Naive B cell (primary cell): ENCODE measurements around the gene EPB41L2. TPM values are rescaled to one million over a fixed set of nuclear protein-coding genes. Genes with fewer than 3 reads are reported as not detected.
"Not testable (repeated sequence)": the region's sequence is repeated elsewhere in the genome, so short reads cannot be mapped to it uniquely, and the experiment has no call there.

Experiments
- ATAC-seq, 2 donors: fragments of 150-1000 bp; cut with Tn5 transposase; 2 replicates each; pipeline ENCODE4 v1.10.0; 2021; ENCODE audit warnings: low read depth in 2 of 2, mild to moderate bottlenecking in 2 of 2, moderate library complexity in 2 of 2
- DNase-seq: peaks from one replicate; pipeline ENCODE4 v3.0.0; 2022
- H3K27ac Mint-ChIP-seq, 6 donors: one replicate each; pipeline ENCODE4 v1.8.0; 2020 to 2022; ENCODE audit warnings: mild to moderate bottlenecking in 6 of 6, mixed read lengths in 6 of 6, moderate library complexity in 5 of 6, inconsistent platforms in 2 of 6
- H3K27me3 Mint-ChIP-seq, 3 donors: one replicate each; pipeline ENCODE4 v1.8.0; 2021 to 2022; ENCODE audit warnings: mixed read lengths in 3 of 3, mild to moderate bottlenecking in 1 of 3
- H3K36me3 Mint-ChIP-seq, 2 donors: one replicate each; pipeline ENCODE4 v1.8.0; 2020 to 2022; ENCODE audit warnings: mixed read lengths in 2 of 2, inconsistent platforms in 1 of 2, mild to moderate bottlenecking in 1 of 2
- H3K4me1 Mint-ChIP-seq, 3 donors: one replicate each; pipeline ENCODE4 v1.8.0; 2020 to 2022; ENCODE audit warnings: mixed read lengths in 3 of 3, inconsistent platforms in 1 of 3, mild to moderate bottlenecking in 1 of 3, moderate library complexity in 1 of 3
- H3K4me3 Mint-ChIP-seq, 8 donors: one replicate each; pipeline ENCODE4 v1.8.0; 2020 to 2022; ENCODE audit warnings: mild to moderate bottlenecking in 8 of 8, mixed read lengths in 8 of 8, moderate library complexity in 8 of 8, inconsistent platforms in 2 of 8
- H3K9me3 Mint-ChIP-seq, 7 donors: one replicate each; pipeline ENCODE4 v1.8.0; 2020 to 2022; ENCODE audit warnings: mixed read lengths in 7 of 7, mild to moderate bottlenecking in 5 of 7, inconsistent platforms in 2 of 7, moderate library complexity in 1 of 7
- polyA plus RNA-seq, 6 donors: library from polyadenylated mRNA; unstranded; fragments of 300-500 nt; fragmentation: Illumina TruSeq; gene quantifications; one replicate each; pipeline ENCODE4 v1.2.3, GENCODE V29; 2021; ENCODE audit warnings: low read depth in 6 of 6

The EPB41L2 gene
- polyA plus RNA-seq, 6 donors from 2014 or later = 10.9 to 51.1 (median 34.0) TPM

GRCh38 chr6:130959951-130960350, 103.1 kb downstream of the EPB41L2 start:
- ATAC-seq (no peak), DNase-seq (no peak)
- Mint-ChIP-seq H3K4me3 (no peak overlapping the region), H3K4me1 (peaks cover 41 to 49% (median 42%) of the 10 kb centered on the region in 3 donors), H3K36me3 (peaks cover 13 to 15% of the 10 kb centered on the region in 2 donors), H3K27me3 (no peaks in the 10 kb centered on the region), H3K27ac (peak overlapping the region in 1 of 6 donors; percentile 69), H3K9me3 (peaks cover 0 to 2% (median 0%) of the 10 kb centered on the region in 7 donors)

- ATAC-seq (no peak), DNase-seq (no peak)
- peaks cover 19 to 24% of the 10 kb centered on the region in 2 donors for H3K36me3 Mint-ChIP-seq
- H3K9me3 Mint-ChIP-seq = peaks cover 0 to 2% (median 0%) of the 10 kb centered on the region in 7 donors
- H3K27ac Mint-ChIP-seq = no peak overlapping the region
- H3K4me3 Mint-ChIP-seq = no peak overlapping the region
- H3K27me3 Mint-ChIP-seq = no peaks in the 10 kb centered on the region
- peaks cover 31 to 41% (median 35%) of the 10 kb centered on the region in 3 donors for H3K4me1 Mint-ChIP-seq
These were observed 104.6 kb downstream of the EPB41L2 start for GRCh38 chr6:130958468-130958867.

- DNase-seq (no peak), ATAC-seq (no peak)
- peaks cover 0 to 5% (median 0%) of the 10 kb centered on the region in 7 donors for H3K9me3 Mint-ChIP-seq
- H3K27ac Mint-ChIP-seq = no peak overlapping the region
- H3K4me3 Mint-ChIP-seq = no peak overlapping the region
- peaks cover 26 to 41% of the 10 kb centered on the region in 2 donors for H3K36me3 Mint-ChIP-seq
- no peaks in the 10 kb centered on the region for H3K27me3 Mint-ChIP-seq
- H3K4me1 Mint-ChIP-seq = peaks cover 9 to 17% (median 12%) of the 10 kb centered on the region in 3 donors
These were observed 107.3 kb downstream of the EPB41L2 start for GRCh38 chr6:130955755-130956154.

GRCh38 chr6:130949553-130949952, 113.5 kb downstream of the EPB41L2 start:
- Mint-ChIP-seq H3K4me1 (peaks cover 15 to 29% (median 19%) of the 10 kb centered on the region in 3 donors), H3K36me3 (peaks cover 8 to 36% of the 10 kb centered on the region in 2 donors), H3K27ac (no peak overlapping the region), H3K9me3 (peaks cover 0 to 5% (median 0%) of the 10 kb centered on the region in 7 donors), H3K4me3 (no peak overlapping the region), H3K27me3 (no peaks in the 10 kb centered on the region)
- DNase-seq (no peak), ATAC-seq (no peak)

- DNase-seq = no peak
- peaks cover 15 to 33% (median 19%) of the 10 kb centered on the region in 3 donors for H3K4me1 Mint-ChIP-seq
- H3K4me3 Mint-ChIP-seq = no peak overlapping the region
- H3K36me3 Mint-ChIP-seq = peaks cover 7 to 38% of the 10 kb centered on the region in 2 donors
- H3K9me3 Mint-ChIP-seq = peaks cover 0 to 4% (median 0%) of the 10 kb centered on the region in 7 donors
- no peak for ATAC-seq
- H3K27me3 Mint-ChIP-seq = no peaks in the 10 kb centered on the region
- no peak overlapping the region for H3K27ac Mint-ChIP-seq
These were observed 115.6 kb downstream of the EPB41L2 start for GRCh38 chr6:130947464-130947863.

- peaks cover 7 to 27% of the 10 kb centered on the region in 2 donors for H3K36me3 Mint-ChIP-seq
- no peak for DNase-seq
- peaks cover 15 to 33% (median 19%) of the 10 kb centered on the region in 3 donors for H3K4me1 Mint-ChIP-seq
- peaks cover 0 to 2% (median 0%) of the 10 kb centered on the region in 7 donors for H3K9me3 Mint-ChIP-seq
- no peaks in the 10 kb centered on the region for H3K27me3 Mint-ChIP-seq
- H3K4me3 Mint-ChIP-seq = peak overlapping the region in 1 of 8 donors; percentile 29
- ATAC-seq = no peak
- H3K27ac Mint-ChIP-seq = no peak overlapping the region
These were observed 117.0 kb downstream of the EPB41L2 start for GRCh38 chr6:130946076-130946475.

GRCh38 chr6:130945401-130945919, 117.6 kb downstream of the EPB41L2 start:
- H3K27me3 Mint-ChIP-seq = no peaks in the 10 kb centered on the region
- ATAC-seq (no peak), DNase-seq (no peak)
- peak overlapping the region in 1 of 8 donors; percentile 29 for H3K4me3 Mint-ChIP-seq
- peaks cover 7 to 27% of the 10 kb centered on the region in 2 donors for H3K36me3 Mint-ChIP-seq
- peaks cover 15 to 33% (median 19%) of the 10 kb centered on the region in 3 donors for H3K4me1 Mint-ChIP-seq
- no peak overlapping the region for H3K27ac Mint-ChIP-seq
- H3K9me3 Mint-ChIP-seq = peaks cover 0 to 2% (median 0%) of the 10 kb centered on the region in 7 donors

- Mint-ChIP-seq H3K27me3 (no peaks in the 10 kb centered on the region), H3K36me3 (peaks cover 7 to 27% of the 10 kb centered on the region in 2 donors), H3K4me1 (peaks cover 15 to 31% (median 19%) of the 10 kb centered on the region in 3 donors), H3K9me3 (peaks cover 0 to 2% (median 0%) of the 10 kb centered on the region in 7 donors), H3K4me3 (no peak overlapping the region), H3K27ac (peak overlapping the region in 1 of 6 donors; percentile 36)
- DNase-seq (no peak), ATAC-seq (no peak)
These were observed 118.6 kb downstream of the EPB41L2 start for GRCh38 chr6:130944486-130944885.

GRCh38 chr6:130943738-130944137, 119.3 kb downstream of the EPB41L2 start:
- peaks cover 0 to 2% (median 0%) of the 10 kb centered on the region in 7 donors for H3K9me3 Mint-ChIP-seq
- no peaks in the 10 kb centered on the region for H3K27me3 Mint-ChIP-seq
- H3K4me3 Mint-ChIP-seq = no peak overlapping the region
- peaks cover 7 to 27% of the 10 kb centered on the region in 2 donors for H3K36me3 Mint-ChIP-seq
- H3K27ac Mint-ChIP-seq = no peak overlapping the region
- peaks cover 15 to 27% (median 19%) of the 10 kb centered on the region in 3 donors for H3K4me1 Mint-ChIP-seq
- DNase-seq (no peak), ATAC-seq (no peak)

GRCh38 chr6:130942752-130943151, 120.3 kb downstream of the EPB41L2 start:
- Mint-ChIP-seq H3K4me1 (peaks cover 13 to 27% (median 19%) of the 10 kb centered on the region in 3 donors), H3K36me3 (peaks cover 7 to 21% of the 10 kb centered on the region in 2 donors)
- H3K9me3 Mint-ChIP-seq, DNase-seq, ATAC-seq, H3K27ac Mint-ChIP-seq, H3K4me3 Mint-ChIP-seq, H3K27me3 Mint-ChIP-seq: not testable (repeated sequence)

- Mint-ChIP-seq H3K27me3 (no peaks in the 10 kb centered on the region), H3K4me3 (no peak overlapping the region), H3K36me3 (peaks cover 2 to 5% of the 10 kb centered on the region in 2 donors), H3K9me3 (no peaks in the 10 kb centered on the region), H3K27ac (peak overlapping the region in 2 of 6 donors; percentile 22 to 40), H3K4me1 (peaks cover 0 to 4% (median 0%) of the 10 kb centered on the region in 3 donors)
- DNase-seq (no peak), ATAC-seq (no peak)
These were observed 125.0 kb downstream of the EPB41L2 start for GRCh38 chr6:130937942-130938604.

- H3K4me1 Mint-ChIP-seq = peaks cover 0 to 4% (median 0%) of the 10 kb centered on the region in 3 donors
- no peak overlapping the region for H3K4me3 Mint-ChIP-seq
- ATAC-seq (no peak), DNase-seq (no peak)
- no peak overlapping the region for H3K27ac Mint-ChIP-seq
- peaks cover 0 to 8% of the 10 kb centered on the region in 2 donors for H3K36me3 Mint-ChIP-seq
- peaks cover 0 to 5% (median 0%) of the 10 kb centered on the region in 7 donors for H3K9me3 Mint-ChIP-seq
- H3K27me3 Mint-ChIP-seq = no peaks in the 10 kb centered on the region
These were observed 126.1 kb downstream of the EPB41L2 start for GRCh38 chr6:130936933-130937332.

- H3K36me3 Mint-ChIP-seq = peaks cover 8 to 11% of the 10 kb centered on the region in 2 donors
- peaks cover 0 to 4% (median 0%) of the 10 kb centered on the region in 3 donors for H3K4me1 Mint-ChIP-seq
- no peak overlapping the region for H3K4me3 Mint-ChIP-seq
- H3K27me3 Mint-ChIP-seq = no peaks in the 10 kb centered on the region
- DNase-seq (no peak), ATAC-seq (no peak)
- peak overlapping the region in 1 of 6 donors; percentile 5 for H3K27ac Mint-ChIP-seq
- peaks cover 0 to 7% (median 1%) of the 10 kb centered on the region in 7 donors for H3K9me3 Mint-ChIP-seq
These were observed 127.1 kb downstream of the EPB41L2 start for GRCh38 chr6:130935978-130936377.
